BLaER1 (cell line): ENCODE data around the gene AFAP1.
A peak's percentile ranks its signal among the peaks of the same experiment; 100 is the strongest.

ENCODE experiments used
- H3K27ac ChIP-seq: shearing (Covaris generic); formaldehyde crosslinking; 2 replicates; pipeline ENCODE4 v1.8.1; 2022
- H3K27me3 ChIP-seq: shearing (Covaris generic); formaldehyde crosslinking; 2 replicates; pipeline ENCODE4 v1.8.1; 2022
- H3K36me3 ChIP-seq: shearing (Covaris generic); formaldehyde crosslinking; 2 replicates; pipeline ENCODE4 v1.8.1; 2022
- H3K4me1 ChIP-seq: shearing (Covaris generic); formaldehyde crosslinking; 2 replicates; pipeline ENCODE4 v1.8.1; 2022
- H3K4me2 ChIP-seq: shearing (Covaris generic); formaldehyde crosslinking; 2 replicates; pipeline ENCODE4 v1.8.1; 2022
- H3K4me3 ChIP-seq: shearing (Covaris generic); formaldehyde crosslinking; 2 replicates; pipeline ENCODE4 v1.8.1; 2022
- H3K9ac ChIP-seq: shearing (Covaris generic); formaldehyde crosslinking; 2 replicates; pipeline ENCODE4 v1.8.1; 2022
- H3K9me3 ChIP-seq: shearing (Covaris generic); formaldehyde crosslinking; 2 replicates; pipeline ENCODE4 v1.8.1; 2022
- H4K20me1 ChIP-seq: shearing (Covaris generic); formaldehyde crosslinking; 2 replicates; pipeline ENCODE4 v1.8.1; 2022
- Cebpa-rat ChIP-seq: shearing (Covaris generic); IDR thresholded peaks from 2 replicates; pipeline ENCODE4 v1.8.1; 2022

The AFAP1 gene

GRCh38 chr4:7735395-7735794, 204.3 kb downstream of the AFAP1 start:
- Histone ChIP-seq H3K36me3 (peaks cover 12% of the 10 kb centered on the region; the same call in 1 of the 2 replicates), H3K27me3 (no peaks in the 10 kb centered on the region), H3K4me3 (no peak overlapping the region), H3K27ac (no peak overlapping the region), H3K4me2 (peak overlapping the region; percentile 46), H3K9ac (no peak overlapping the region), H3K9me3 (no peaks in the 10 kb centered on the region), H3K4me1 (peaks cover 57% of the 10 kb centered on the region), H4K20me1 (no peaks in the 10 kb centered on the region)
- no peak for TF ChIP-seq Cebpa-rat

- no peaks in the 10 kb centered on the region for H3K27me3 ChIP-seq
- H3K27ac ChIP-seq, result no peak overlapping the region
- no peak overlapping the region for H3K9ac ChIP-seq
- H4K20me1 ChIP-seq, result no peaks in the 10 kb centered on the region
- peak overlapping the region; percentile 28 for H3K4me2 ChIP-seq
- peaks cover 13% of the 10 kb centered on the region; the same call in 1 of the 2 replicates for H3K36me3 ChIP-seq
- H3K9me3 ChIP-seq, result no peaks in the 10 kb centered on the region
- TF ChIP-seq Cebpa-rat, result no peak
- no peak overlapping the region for H3K4me3 ChIP-seq
- peaks cover 52% of the 10 kb centered on the region for H3K4me1 ChIP-seq
These were observed 204.9 kb downstream of the AFAP1 start for GRCh38 chr4:7734651-7735260.

GRCh38 chr4:7733801-7734650, 205.6 kb downstream of the AFAP1 start:
- Histone ChIP-seq H3K4me3 (no peak overlapping the region), H3K27ac (no peak overlapping the region), H3K27me3 (no peaks in the 10 kb centered on the region), H3K4me1 (peaks cover 46% of the 10 kb centered on the region), H3K4me2 (peak overlapping the region; percentile 28), H3K9ac (no peak overlapping the region), H3K9me3 (no peaks in the 10 kb centered on the region), H3K36me3 (peaks cover 21% of the 10 kb centered on the region; the same call in 1 of the 2 replicates), H4K20me1 (no peaks in the 10 kb centered on the region)
- TF ChIP-seq Cebpa-rat, result no peak

GRCh38 chr4:7733201-7733600, 206.5 kb downstream of the AFAP1 start:
- Histone ChIP-seq H3K9ac (no peak overlapping the region), H3K4me3 (no peak overlapping the region), H3K36me3 (peaks cover 27% of the 10 kb centered on the region; the same call in 1 of the 2 replicates), H3K9me3 (no peaks in the 10 kb centered on the region), H3K4me1 (peaks cover 38% of the 10 kb centered on the region), H3K27me3 (no peaks in the 10 kb centered on the region), H3K4me2 (no peak overlapping the region), H4K20me1 (no peaks in the 10 kb centered on the region), H3K27ac (no peak overlapping the region)
- TF ChIP-seq Cebpa-rat, result no peak

- Histone ChIP-seq H3K4me1 (peaks cover 29% of the 10 kb centered on the region), H3K27me3 (no peaks in the 10 kb centered on the region), H3K9me3 (no peaks in the 10 kb centered on the region), H3K4me3 (no peak overlapping the region), H3K36me3 (peaks cover 23% of the 10 kb centered on the region; the same call in 1 of the 2 replicates), H3K9ac (no peak overlapping the region), H3K4me2 (no peak overlapping the region), H3K27ac (no peak overlapping the region), H4K20me1 (no peaks in the 10 kb centered on the region)
- TF ChIP-seq Cebpa-rat, result no peak
These were observed 207.4 kb downstream of the AFAP1 start for GRCh38 chr4:7732263-7732662.

GRCh38 chr4:7731437-7731836, 208.2 kb downstream of the AFAP1 start:
- H3K36me3 ChIP-seq, result peaks cover 28% of the 10 kb centered on the region; the same call in 1 of the 2 replicates
- no peak for TF ChIP-seq Cebpa-rat
- no peaks in the 10 kb centered on the region for H3K27me3 ChIP-seq
- H3K27ac ChIP-seq, result no peak overlapping the region
- no peaks in the 10 kb centered on the region for H4K20me1 ChIP-seq
- H3K4me1 ChIP-seq, result peaks cover 23% of the 10 kb centered on the region
- no peak overlapping the region for H3K9ac ChIP-seq
- no peaks in the 10 kb centered on the region for H3K9me3 ChIP-seq
- no peak overlapping the region for H3K4me3 ChIP-seq
- no peak overlapping the region for H3K4me2 ChIP-seq

- Histone ChIP-seq H3K4me2 (no peak overlapping the region), H3K27ac (no peak overlapping the region), H4K20me1 (no peaks in the 10 kb centered on the region), H3K4me3 (no peak overlapping the region), H3K36me3 (peaks cover 41% of the 10 kb centered on the region), H3K4me1 (peaks cover 7% of the 10 kb centered on the region), H3K9me3 (no peaks in the 10 kb centered on the region), H3K9ac (no peak overlapping the region), H3K27me3 (no peaks in the 10 kb centered on the region)
- no peak for TF ChIP-seq Cebpa-rat
These were observed 211.9 kb downstream of the AFAP1 start for GRCh38 chr4:7727749-7728148.

GRCh38 chr4:7726665-7727413, 212.8 kb downstream of the AFAP1 start:
- Histone ChIP-seq H3K36me3 (peaks cover 41% of the 10 kb centered on the region), H3K27me3 (no peaks in the 10 kb centered on the region)
- TF ChIP-seq Cebpa-rat, result no peak

GRCh38 chr4:7725951-7726350, 213.7 kb downstream of the AFAP1 start:
- no peaks in the 10 kb centered on the region for H3K27me3 ChIP-seq
- no peak overlapping the region for H3K4me3 ChIP-seq
- peaks cover 41% of the 10 kb centered on the region for H3K36me3 ChIP-seq
- H3K27ac ChIP-seq, result no peak overlapping the region
- peaks cover 15% of the 10 kb centered on the region for H3K4me1 ChIP-seq
- no peak overlapping the region for H3K9ac ChIP-seq
- no peaks in the 10 kb centered on the region for H4K20me1 ChIP-seq
- no peak for TF ChIP-seq Cebpa-rat
- H3K4me2 ChIP-seq, result no peak overlapping the region
- H3K9me3 ChIP-seq, result no peaks in the 10 kb centered on the region

More at GRCh38 chr4:7726665-7727413, 212.8 kb downstream of the AFAP1 start:
- no peak overlapping the region for H3K4me2 ChIP-seq
- no peak overlapping the region for H3K4me3 ChIP-seq
- H4K20me1 ChIP-seq, result no peaks in the 10 kb centered on the region
- peaks cover 15% of the 10 kb centered on the region for H3K4me1 ChIP-seq
- no peaks in the 10 kb centered on the region for H3K9me3 ChIP-seq
- no peak overlapping the region for H3K27ac ChIP-seq
- no peak overlapping the region for H3K9ac ChIP-seq
